Measurements from ENCODE around the gene MYBPC3.

Gene MYBPC3

GRCh38 chr11:47352556-47352955, at the start of gene MYBPC3:
Gene MYBPC3 (minus strand): TSS chr11:47352702. CDS start chr11:47352647, 55 bp downstream.
- no peak for TF ChIP-seq CTCF (IDR thresholded peaks at IDR 0.05; ENCODE audit: low read depth, low read length)
- DNase-seq (ENCODE audit: low read depth in 2 of 2), result no peak
- H3K4me3 ChIP-seq (replicated peaks in 1 of 2; ENCODE audit: low read depth in 2 of 2, low read length in 2 of 2), result no peak within 1 kb of the TSS

DNA sequence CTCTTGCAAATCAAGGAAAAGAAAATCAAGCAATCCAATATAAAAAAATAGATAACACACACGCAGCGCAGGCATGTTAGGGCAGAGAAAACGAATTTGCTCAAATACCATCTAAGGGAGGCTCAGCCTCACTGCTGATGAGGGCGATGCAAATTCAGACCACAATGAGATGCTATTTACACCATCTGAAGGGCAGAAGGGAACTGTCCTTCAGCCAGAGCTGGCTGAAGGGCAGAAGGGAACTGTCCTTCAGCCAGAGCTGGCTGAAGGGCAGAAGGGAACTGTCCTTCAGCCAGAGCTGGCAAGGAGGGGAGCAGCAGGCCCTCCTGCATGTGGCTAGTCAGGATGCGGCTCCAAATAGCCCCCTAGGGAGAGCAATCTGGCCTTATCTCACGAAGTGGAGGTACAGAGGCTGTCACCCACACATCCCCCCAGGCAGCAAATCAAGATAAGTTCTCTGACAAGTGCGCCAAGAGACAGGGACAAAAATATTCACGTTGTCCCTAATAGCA, 48.3 kb upstream of the MYBPC3 start:
- no peak for DNase-seq (ENCODE audit: low read depth in 2 of 2)
- H3K4me3 ChIP-seq (replicated peaks in 1 of 2; ENCODE audit: low read depth in 2 of 2, low read length in 2 of 2), result no peak overlapping the region
- no peak for TF ChIP-seq CTCF (IDR thresholded peaks at IDR 0.05; ENCODE audit: low read depth, low read length)

DNA sequence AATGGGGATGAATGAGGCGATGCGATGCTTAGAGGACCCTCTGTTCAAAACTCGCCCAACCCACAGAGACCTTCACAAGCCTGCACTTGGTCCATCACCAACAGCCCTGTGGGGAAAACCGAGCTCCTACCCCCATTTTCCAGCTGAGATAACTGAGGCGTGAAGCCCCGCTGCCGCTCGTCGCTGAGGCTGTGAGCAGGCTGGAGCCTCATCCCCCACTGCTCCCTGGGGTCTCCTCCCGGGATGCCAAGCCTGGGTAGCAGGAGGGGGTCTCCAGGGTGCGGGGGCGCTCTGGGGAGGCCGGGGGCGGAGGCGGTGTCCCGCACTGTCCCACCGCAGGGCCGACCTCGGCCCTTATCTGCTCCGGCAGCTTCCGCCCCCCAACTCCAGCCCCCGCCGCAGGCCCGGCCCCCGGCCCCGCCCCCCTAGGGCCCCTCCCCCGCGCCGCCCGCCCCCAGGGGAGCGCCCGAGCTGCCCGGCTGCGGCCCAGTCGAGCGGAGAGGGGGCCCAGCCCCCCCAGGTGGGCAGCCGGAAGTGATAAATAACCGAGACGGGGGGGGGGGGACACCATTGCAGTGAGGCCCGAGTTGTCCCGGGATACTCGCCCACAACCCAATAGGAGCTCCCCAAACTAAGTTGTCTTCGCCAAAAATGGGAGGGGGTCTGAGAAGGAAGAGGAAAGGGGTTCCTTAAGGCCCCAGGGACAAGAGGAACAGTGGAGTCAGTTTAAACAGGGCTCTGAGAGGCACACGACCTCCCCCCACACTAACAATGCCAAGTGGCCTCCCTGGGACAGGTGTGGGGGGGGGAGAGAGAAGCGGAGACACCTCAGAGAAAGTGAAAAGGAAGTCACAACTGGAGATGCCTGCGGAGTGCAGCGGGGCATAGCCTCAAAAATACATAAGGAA, 47.6 kb upstream of the MYBPC3 start:
- TF ChIP-seq CTCF (IDR thresholded peaks at IDR 0.05; ENCODE audit: low read depth, low read length), result no peak
- H3K4me3 ChIP-seq (replicated peaks in 1 of 2; ENCODE audit: low read depth in 2 of 2, low read length in 2 of 2), result peak overlapping the region; percentile 53
- no peak for DNase-seq (ENCODE audit: low read depth in 2 of 2)

DNA sequence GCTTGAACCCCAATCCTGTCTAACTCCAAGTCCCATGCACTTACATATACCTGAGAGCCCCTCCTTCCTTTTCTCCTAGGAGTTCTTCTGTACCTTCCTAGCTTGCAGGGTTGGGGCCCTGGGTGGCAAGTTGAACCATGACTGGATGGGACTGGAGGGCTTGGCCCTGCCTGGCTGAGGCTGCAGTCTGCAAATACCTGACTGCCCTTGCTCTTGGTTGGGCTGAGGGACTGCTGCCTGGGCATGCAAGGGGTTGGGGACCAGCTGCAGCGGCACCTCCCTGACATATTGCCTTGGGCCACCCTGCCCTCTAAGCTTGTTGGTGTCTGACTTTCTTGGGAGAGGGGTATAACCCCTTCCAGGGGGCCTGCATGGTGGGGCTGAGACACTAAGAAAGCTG, 46.0 kb upstream of the MYBPC3 start:
- H3K4me3 ChIP-seq (replicated peaks in 1 of 2; ENCODE audit: low read depth in 2 of 2, low read length in 2 of 2), result no peak overlapping the region
- no peak for TF ChIP-seq CTCF (IDR thresholded peaks at IDR 0.05; ENCODE audit: low read depth, low read length)
- DNase-seq (ENCODE audit: low read depth in 2 of 2), result no peak

GRCh38 chr11:47398011-47398410, 45.5 kb upstream of the MYBPC3 start:
- no peak for DNase-seq (ENCODE audit: low read depth in 2 of 2)
- TF ChIP-seq CTCF (IDR thresholded peaks at IDR 0.05; ENCODE audit: low read depth, low read length), result no peak
- H3K4me3 ChIP-seq (replicated peaks in 1 of 2; ENCODE audit: low read depth in 2 of 2, low read length in 2 of 2), result no peak overlapping the region

- DNase-seq (ENCODE audit: low read depth in 2 of 2), result no peak
- no peak overlapping the region for H3K4me3 ChIP-seq (replicated peaks in 1 of 2; ENCODE audit: low read depth in 2 of 2, low read length in 2 of 2)
- TF ChIP-seq CTCF (IDR thresholded peaks at IDR 0.05; ENCODE audit: low read depth, low read length), result no peak
These were observed 43.5 kb upstream of the MYBPC3 start for GRCh38 chr11:47396049-47396320.
